ENCODE results near the gene PGM2L1. TPM values are rescaled to one million over a fixed set of nuclear protein-coding genes. Genes with fewer than 3 reads are reported as not detected.
A peak's percentile ranks its signal among the peaks of the same experiment; 100 is the strongest.

Gene PGM2L1
- total RNA-seq, 3 donors from 2014 or later: 8.3 to 12.2 (median 12.0) TPM

GRCh38 chr11:74326665-74327064, 71.6 kb downstream of the PGM2L1 start:
- DNase-seq: no peak
- Histone ChIP-seq H3K9me3 (no peaks in the 10 kb centered on the region), H3K4me1 (ENCODE audit: low read depth) (no peaks in the 10 kb centered on the region), H3K4me3 (no peak overlapping the region), H3K36me3 (ENCODE audit: low read depth) (no peaks in the 10 kb centered on the region)
- ATAC-seq: no peak
- intact Hi-C loops (cut with DNase I, micrococcal nuclease): loop anchor here in 1 of 2 donors (10.0 kb wide), 1 partner anchor 72 kb away; no protein-coding TSS in a partner anchor
- TF ChIP-seq CTCF (IDR thresholded peaks at IDR 0.05): no peak

- intact Hi-C loops (cut with DNase I, micrococcal nuclease): loop anchor here in 1 of 2 donors (10.0 kb wide), 1 partner anchor 71 kb away; no protein-coding TSS in a partner anchor
- ATAC-seq (peak; percentile 61), DNase-seq (peak; percentile 59 to 66 (median 64))
- H3K4me3 ChIP-seq: no peak overlapping the region
- H3K9me3 ChIP-seq: no peaks in the 10 kb centered on the region
- H3K36me3 ChIP-seq (ENCODE audit: low read depth): no peaks in the 10 kb centered on the region
- H3K4me1 ChIP-seq (ENCODE audit: low read depth): no peaks in the 10 kb centered on the region
- TF ChIP-seq CTCF (IDR thresholded peaks at IDR 0.05): no peak
These were observed 72.3 kb downstream of the PGM2L1 start for GRCh38 chr11:74325649-74326645.

- no peak overlapping the region for H3K4me3 ChIP-seq
- no peaks in the 10 kb centered on the region for H3K4me1 ChIP-seq (ENCODE audit: low read depth)
These were observed 75.6 kb downstream of the PGM2L1 start for GRCh38 chr11:74322667-74323066.

GRCh38 chr11:74321487-74322188, 76.6 kb downstream of the PGM2L1 start:
- Histone ChIP-seq H3K4me3 (no peak overlapping the region), H3K36me3 (ENCODE audit: low read depth) (no peaks in the 10 kb centered on the region), H3K4me1 (ENCODE audit: low read depth) (no peaks in the 10 kb centered on the region), H3K9me3 (peaks cover 9% of the 10 kb centered on the region)
- intact Hi-C loops (cut with DNase I, micrococcal nuclease): loop anchor here in 1 of 2 donors (10.0 kb wide), 1 partner anchor 67 kb away; no protein-coding TSS in a partner anchor
- ATAC-seq: no peak
- DNase-seq: peak in 1 of 3 donors; percentile 30
- peak; percentile 24 for TF ChIP-seq CTCF (IDR thresholded peaks at IDR 0.05)

More at GRCh38 chr11:74322667-74323066, 75.6 kb downstream of the PGM2L1 start:
- DNase-seq (peak in 1 of 3 donors; percentile 60), ATAC-seq (peak; percentile 18)
- no peaks in the 10 kb centered on the region for H3K9me3 ChIP-seq
- intact Hi-C loops (cut with DNase I, micrococcal nuclease): loop anchor here in 1 of 2 donors (10.0 kb wide), 1 partner anchor 68 kb away; no protein-coding TSS in a partner anchor
- H3K36me3 ChIP-seq (ENCODE audit: low read depth): no peaks in the 10 kb centered on the region
- TF ChIP-seq CTCF (IDR thresholded peaks at IDR 0.05): no peak

GRCh38 chr11:74320538-74320937, 77.7 kb downstream of the PGM2L1 start:
- H3K9me3 ChIP-seq: peaks cover 14% of the 10 kb centered on the region
- H3K4me1 ChIP-seq (ENCODE audit: low read depth): no peaks in the 10 kb centered on the region
- intact Hi-C loops (cut with DNase I, micrococcal nuclease): loop anchor here in 1 of 2 donors (10.0 kb wide), 1 partner anchor 66 kb away; no protein-coding TSS in a partner anchor
- DNase-seq (no peak), ATAC-seq (no peak)
- H3K4me3 ChIP-seq: no peak overlapping the region
- H3K36me3 ChIP-seq (ENCODE audit: low read depth): no peaks in the 10 kb centered on the region
- TF ChIP-seq CTCF (IDR thresholded peaks at IDR 0.05): no peak

Data from mucosa of descending colon (tissue), 3 donors.